SK-N-SH treated with all-trans-retinoic acid at 6 μM for 48 hours (cell line): ENCODE measurements around the gene DNER.

Experiments
- ATAC-seq: fragments of 200-7000 bp; cut with Tn5 transposase; 3 replicates; pipeline ENCODE4 v1.9.1; 2020; ENCODE audit warnings: mild to moderate bottlenecking, moderate library complexity
- ARNTL ChIP-seq: fragments of 450-650 bp; formaldehyde crosslinking; IDR thresholded peaks from 2 replicates; pipeline ENCODE4 v1.5.0; 2020; ENCODE audit warnings: low read depth, mild to moderate bottlenecking, moderate library complexity, borderline replicate concordance
- BACH2 ChIP-seq: fragments of 250-450 bp; sonication (Bioruptor Pico); IDR thresholded peaks from 2 replicates; pipeline ENCODE4 v1.9.0; 2021; ENCODE audit warnings: mild to moderate bottlenecking, borderline replicate concordance
- CSRNP3 ChIP-seq: fragments of 250-450 bp; sonication (Bioruptor Pico); IDR thresholded peaks from 2 replicates; pipeline ENCODE4 v1.5.1; 2021; ENCODE audit warnings: mild to moderate bottlenecking, moderate library complexity
- ESRRG ChIP-seq: fragments of 250-450 bp; sonication (Bioruptor Pico); IDR thresholded peaks from 2 replicates; pipeline ENCODE4 v1.6.1; 2021; ENCODE audit warnings: mild to moderate bottlenecking
- GLIS3 ChIP-seq: fragments of 250-450 bp; sonication (Bioruptor Pico); IDR thresholded peaks from 2 replicates; pipeline ENCODE4 v1.5.0; 2020; ENCODE audit warnings: mild to moderate bottlenecking, moderate library complexity
- ISL1 ChIP-seq: fragments of 250-450 bp; sonication (Bioruptor Pico); IDR thresholded peaks from 2 replicates; pipeline ENCODE4 v2.1.2; 2022; ENCODE audit warnings: mild to moderate bottlenecking, moderate library complexity
- OSR1 ChIP-seq: fragments of 250-450 bp; sonication (Bioruptor Pico); IDR thresholded peaks from 2 replicates; pipeline ENCODE4 v1.8.0; 2022; ENCODE audit warnings: moderate library complexity, mild to moderate bottlenecking, inconsistent platforms
- PATZ1 ChIP-seq: fragments of 250-450 bp; sonication (Bioruptor Pico); IDR thresholded peaks from 2 replicates; pipeline ENCODE4 v1.8.0; 2020; ENCODE audit warnings: mild to moderate bottlenecking, moderate library complexity, borderline replicate concordance
- PPARA ChIP-seq: fragments of 250-450 bp; sonication (Bioruptor Pico); IDR thresholded peaks from 2 replicates; pipeline ENCODE4 v1.5.0; 2020; ENCODE audit warnings: mild to moderate bottlenecking, borderline replicate concordance
- SNAI2 ChIP-seq: fragments of 250-450 bp; sonication (Bioruptor Pico); IDR thresholded peaks from 2 replicates; pipeline ENCODE4 v1.5.0; 2020; ENCODE audit warnings: mild to moderate bottlenecking, moderate library complexity
- TOX ChIP-seq: fragments of 250-450 bp; sonication (Bioruptor Pico); IDR thresholded peaks from 2 replicates; pipeline ENCODE4 v1.8.0; 2021; ENCODE audit warnings: mild to moderate bottlenecking, moderate library complexity, borderline replicate concordance
- ZC3H10 ChIP-seq: fragments of 250-450 bp; sonication (Bioruptor Pico); IDR thresholded peaks from 2 replicates; pipeline ENCODE4 v1.5.1; 2021; ENCODE audit warnings: mild to moderate bottlenecking, moderate library complexity
- ZFP3 ChIP-seq: fragments of 250-450 bp; sonication (Bioruptor Pico); IDR thresholded peaks from 2 replicates; pipeline ENCODE4 v1.5.0; 2020; ENCODE audit warnings: mild to moderate bottlenecking, moderate library complexity
- ZFP30 ChIP-seq: fragments of 450-650 bp; formaldehyde crosslinking; IDR thresholded peaks from 2 replicates; pipeline ENCODE4 v1.5.0; 2022; ENCODE audit warnings: mild to moderate bottlenecking, moderate library complexity
- ZNF565 ChIP-seq: fragments of 450-650 bp; formaldehyde crosslinking; conservative IDR thresholded peaks from 2 replicates; pipeline ENCODE4 v1.5.0; 2020; ENCODE audit warnings: low read depth, mild to moderate bottlenecking, moderate library complexity
- ZNF70 ChIP-seq: fragments of 450-650 bp; formaldehyde crosslinking; IDR thresholded peaks from 2 replicates; pipeline ENCODE4 v1.5.0; 2020; ENCODE audit warnings: mild to moderate bottlenecking, moderate library complexity
- ZNF8 ChIP-seq: fragments of 450-650 bp; formaldehyde crosslinking; IDR thresholded peaks from 2 replicates; pipeline ENCODE4 v1.5.0; 2020; ENCODE audit warnings: mild to moderate bottlenecking, moderate library complexity
- TF ChIP-seq, protein P1 (sequence below): fragments of 250-450 bp; sonication (Bioruptor Pico); IDR thresholded peaks from 2 replicates; pipeline ENCODE4 v1.5.1; 2020; ENCODE audit warnings: low read depth, mild to moderate bottlenecking, moderate library complexity

DNER gene

DNA sequence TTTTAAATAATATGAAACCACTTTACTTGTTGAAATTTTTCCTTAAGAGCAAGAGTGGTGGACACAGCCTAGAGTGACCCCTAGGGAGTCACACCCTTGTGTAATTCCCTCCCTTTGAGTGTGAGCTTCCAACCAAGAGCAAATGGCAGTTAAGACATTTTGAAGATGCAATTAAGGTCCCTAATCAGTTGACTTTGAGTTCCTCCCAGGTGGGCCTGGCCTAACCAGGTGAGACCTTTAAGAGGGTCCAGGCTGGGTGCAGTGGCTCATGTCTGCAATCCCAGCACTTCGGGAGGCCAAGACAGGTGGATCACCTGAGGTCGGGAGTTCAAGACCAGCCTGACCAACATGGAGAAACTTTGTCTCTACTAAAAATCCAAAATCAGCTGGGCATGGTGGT is 299.7 kb downstream of the DNER start:
- TF ChIP-seq TOX (no peak), PPARA (CRISPR knock-in tag) (no peak), BACH2 (CRISPR knock-in tag) (no peak), CSRNP3 (CRISPR knock-in tag) (no peak)
- ATAC-seq = no peak

DNA sequence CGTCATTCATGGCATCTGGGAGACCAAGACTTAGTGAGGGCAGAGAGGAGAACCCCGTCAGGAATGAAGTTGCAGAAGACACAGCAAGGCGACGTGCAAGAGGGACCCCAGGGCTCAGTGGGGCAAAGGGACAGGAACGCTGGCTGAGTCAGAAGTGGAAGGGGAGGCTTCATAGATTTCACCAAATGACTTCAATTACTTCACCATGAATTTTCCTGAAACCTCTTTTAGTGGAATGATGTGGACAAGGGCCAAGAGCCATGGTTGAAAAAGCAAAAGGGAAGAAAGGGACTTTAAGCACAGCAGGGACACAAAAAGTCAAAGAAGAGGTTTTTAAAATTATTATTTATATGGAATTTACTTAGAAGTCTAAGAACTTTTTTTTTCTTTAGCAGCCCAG is 301.7 kb downstream of the DNER start:
- no peak for ATAC-seq
- TF ChIP-seq ZFP3 (CRISPR knock-in tag) (no peak), CSRNP3 (CRISPR knock-in tag) (no peak), ZC3H10 (CRISPR knock-in tag) (no peak), ESRRG (CRISPR knock-in tag) (no peak), SNAI2 (CRISPR knock-in tag) (no peak), ZNF70 (CRISPR knock-in tag) (no peak), ZNF565 (CRISPR knock-in tag) (no peak), BACH2 (CRISPR knock-in tag) (no peak), ZFP30 (CRISPR knock-in tag) (no peak), OSR1 (CRISPR knock-in tag) (no peak)
- TF ChIP-seq, protein P1, sequence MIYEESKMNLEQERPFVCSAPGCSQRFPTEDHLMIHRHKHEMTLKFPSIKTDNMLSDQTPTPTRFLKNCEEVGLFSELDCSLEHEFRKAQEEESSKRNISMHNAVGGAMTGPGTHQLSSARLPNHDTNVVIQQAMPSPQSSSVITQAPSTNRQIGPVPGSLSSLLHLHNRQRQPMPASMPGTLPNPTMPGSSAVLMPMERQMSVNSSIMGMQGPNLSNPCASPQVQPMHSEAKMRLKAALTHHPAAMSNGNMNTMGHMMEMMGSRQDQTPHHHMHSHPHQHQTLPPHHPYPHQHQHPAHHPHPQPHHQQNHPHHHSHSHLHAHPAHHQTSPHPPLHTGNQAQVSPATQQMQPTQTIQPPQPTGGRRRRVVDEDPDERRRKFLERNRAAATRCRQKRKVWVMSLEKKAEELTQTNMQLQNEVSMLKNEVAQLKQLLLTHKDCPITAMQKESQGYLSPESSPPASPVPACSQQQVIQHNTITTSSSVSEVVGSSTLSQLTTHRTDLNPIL (CRISPR knock-in tag) = no peak

- ATAC-seq = no peak
Observed at GRCh38 chr2:229410946-229411345, 303.4 kb downstream of the DNER start.

DNA sequence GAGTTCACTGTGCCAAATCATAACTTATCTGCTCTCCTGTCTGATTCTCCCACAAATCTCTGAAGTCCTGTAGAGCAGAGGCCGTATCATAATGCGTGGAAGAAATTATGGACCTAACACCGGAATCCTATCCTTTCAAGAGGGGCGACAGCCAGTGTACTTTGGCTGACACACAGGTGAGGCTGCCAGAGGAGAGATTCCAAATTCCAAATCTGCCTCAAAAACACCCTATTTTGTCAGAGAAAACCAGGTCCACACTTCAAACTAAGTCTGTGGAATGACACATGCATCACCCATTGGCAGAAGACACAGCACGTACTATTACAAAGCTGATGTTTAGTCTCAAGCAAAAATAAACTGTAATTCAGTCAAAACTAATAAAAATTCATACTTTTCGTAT is 304.1 kb downstream of the DNER start:
- TF ChIP-seq ZNF565 (CRISPR knock-in tag) = no peak
- TF ChIP-seq GLIS3 (CRISPR knock-in tag) = no peak
- no peak for TF ChIP-seq ZNF8 (CRISPR knock-in tag)
- no peak for TF ChIP-seq ARNTL (CRISPR knock-in tag)
- TF ChIP-seq OSR1 (CRISPR knock-in tag) = no peak
- no peak for TF ChIP-seq CSRNP3 (CRISPR knock-in tag)
- TF ChIP-seq, protein P1 (CRISPR knock-in tag) = no peak
- TF ChIP-seq ZFP30 (CRISPR knock-in tag) = no peak
- no peak for ATAC-seq

More at GRCh38 chr2:229410946-229411345, 303.4 kb downstream of the DNER start:
- TF ChIP-seq GLIS3 (CRISPR knock-in tag) = no peak
- no peak for TF ChIP-seq CSRNP3 (CRISPR knock-in tag)
- TF ChIP-seq, all 23 proteins: peak for 0

DNA sequence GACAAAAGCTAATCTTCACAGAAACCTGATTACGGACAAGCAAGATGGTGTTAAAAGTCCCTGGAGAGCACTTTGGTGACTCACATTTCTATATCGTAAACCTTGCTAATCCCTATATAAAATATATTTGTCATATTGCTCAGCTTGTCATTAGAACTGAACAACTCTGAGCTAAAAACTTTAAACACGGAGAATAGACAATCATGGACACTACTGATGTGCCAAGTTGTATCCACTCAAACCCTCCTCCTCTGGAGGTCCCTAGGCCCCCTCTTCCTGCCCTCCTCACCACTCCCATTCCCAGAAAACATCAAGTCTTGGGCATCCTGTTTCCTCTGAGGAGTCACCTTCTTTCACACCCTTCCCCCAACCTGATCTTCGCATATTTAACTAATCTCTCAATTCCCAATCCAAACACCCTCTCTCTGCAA is 304.6 kb downstream of the DNER start:
- TF ChIP-seq ISL1 (CRISPR knock-in tag) = no peak
- no peak for TF ChIP-seq TOX
- no peak for TF ChIP-seq ESRRG (CRISPR knock-in tag)
- no peak for TF ChIP-seq PATZ1
- ATAC-seq = no peak
